H1 (cell line): ENCODE results near the gene USP17L5. TPM values are rescaled to one million over a fixed set of nuclear protein-coding genes. Genes with fewer than 3 reads are reported as not detected.
A peak's percentile ranks its signal among the peaks of the same experiment; 100 is the strongest.
"Not testable (repeated sequence)": the region's sequence is repeated elsewhere in the genome, so short reads cannot be mapped to it uniquely, and the experiment has no call there.

Source experiments
- CTCF ChIA-PET: fragments of 300-600 bp; sonication (Branson Sonifier 250); formaldehyde crosslinking; loops from one replicate; lab custom pipeline; 2021; ENCODE audit not compliant: partially characterized antibody; lab: Charles Lee
- POLR2A ChIA-PET: fragments of 300-600 bp; sonication (Branson Sonifier 250); formaldehyde crosslinking; loops from one replicate; lab custom pipeline; 2021; ENCODE audit warnings: inconsistent platforms; ENCODE audit not compliant: partially characterized antibody; lab: Charles Lee
- DNase-seq, 2 experiments: peaks; one replicate each; pipeline versions ENCODE4 v3.0.0 to v3.0.0-alpha.2; 2010 to 2022; ENCODE audit warnings: low spot score in 2 of 2, low read depth in 1 of 2, mixed read lengths in 1 of 2
- FAIRE-seq: peaks from 2 replicates; lab custom pipeline; 2011; peaks lifted over from hg19 to GRCh38; lab: Jason Lieb, UNC
- H2AFZ ChIP-seq: 2 replicates; pipeline ENCODE4 v1.8.1; 2012; ENCODE audit warnings: low read length, inconsistent platforms
- H2AK5ac ChIP-seq: 2 replicates; pipeline ENCODE4 v1.6.1; 2013; ENCODE audit warnings: low read depth, low read length
- H2BK120ac ChIP-seq: replicated peaks from 2 replicates; pipeline ENCODE3; 2013; ENCODE audit warnings: low read depth, low read length, inconsistent platforms
- H2BK12ac ChIP-seq: 2 replicates; pipeline ENCODE4 v1.6.1; 2013; ENCODE audit warnings: low read depth, low read length
- H2BK15ac ChIP-seq: 2 replicates; pipeline ENCODE4 v1.6.1; 2013; ENCODE audit warnings: low read length
- H2BK20ac ChIP-seq: 2 replicates; pipeline ENCODE4 v1.6.1; 2013; ENCODE audit warnings: low read length
- H2BK5ac ChIP-seq: 2 replicates; pipeline ENCODE4 v1.6.1; 2013; ENCODE audit warnings: low read depth, low read length
- H3K14ac ChIP-seq: 2 replicates; pipeline ENCODE4 v1.6.1; 2013; ENCODE audit warnings: inconsistent platforms; ENCODE audit not compliant: insufficient read length
- H3K18ac ChIP-seq: 2 replicates; pipeline ENCODE4 v1.6.1; 2013; ENCODE audit warnings: low read length; ENCODE audit errors: extremely low read depth
- H3K23ac ChIP-seq: 2 replicates; pipeline ENCODE4 v1.6.1; 2013; ENCODE audit warnings: inconsistent platforms; ENCODE audit not compliant: insufficient read length
- H3K23me2 ChIP-seq: 2 replicates; pipeline ENCODE4 v1.6.1; 2013; ENCODE audit warnings: low read depth, low read length
- H3K27ac ChIP-seq: 2 replicates; pipeline ENCODE4 v1.6.1; 2011; ENCODE audit warnings: low read depth, low read length, inconsistent platforms
- H3K27me3 ChIP-seq, 4 experiments: replicated peaks in 1 of 4; 1 replicate in 1 of 4; 2 replicates in 3 of 4; pipeline versions ENCODE4 v1.6.1 to v1.8.1; 2011 to 2013; ENCODE audit warnings: low read length in 3 of 4, mild to moderate bottlenecking in 3 of 4, inconsistent platforms in 2 of 4, mixed read lengths in 2 of 4, moderate library complexity in 1 of 4; ENCODE audit not compliant: control insufficient read depth in 3 of 4, insufficient read depth in 3 of 4; ENCODE audit errors: extremely low read depth in 1 of 4
- H3K36me3 ChIP-seq, 4 experiments: 2 replicates each; pipeline versions ENCODE4 v1.6.1 to v1.8.1; 2011 to 2013; ENCODE audit warnings: mild to moderate bottlenecking in 4 of 4, low read length in 3 of 4, moderate library complexity in 2 of 4, control low read depth in 1 of 4, inconsistent platforms in 1 of 4; ENCODE audit not compliant: insufficient read depth in 4 of 4, control insufficient read depth in 2 of 4
- H3K4ac ChIP-seq: replicated peaks from 2 replicates; pipeline ENCODE3; 2013; ENCODE audit warnings: low read length, low read depth, mixed read lengths, inconsistent platforms; ENCODE audit not compliant: insufficient read length
- H3K4me1 ChIP-seq, 4 experiments: replicated peaks in 1 of 4; 1 replicate in 1 of 4; 2 replicates in 3 of 4; pipeline versions ENCODE4 v1.6.1 to v1.8.1; 2011 to 2013; ENCODE audit warnings: low read length in 3 of 4, inconsistent platforms in 2 of 4, mixed read lengths in 1 of 4; ENCODE audit not compliant: insufficient read depth in 4 of 4, control insufficient read depth in 3 of 4
- H3K4me2 ChIP-seq, 2 experiments: 2 replicates each; pipeline versions ENCODE4 v1.6.1 to v1.8.1; 2011 to 2013; ENCODE audit warnings: low read depth in 2 of 2, low read length in 2 of 2, control low read depth in 1 of 2, inconsistent platforms in 1 of 2, mild to moderate bottlenecking in 1 of 2; ENCODE audit not compliant: insufficient read depth in 1 of 2
- H3K4me3 ChIP-seq, 4 experiments: fragments of 200-600, 300-600 bp in 1 of 4; sonication (generic), shearing (Covaris generic), sonication (Bioruptor Twin) in 1 of 4; 2 replicates each; pipeline versions ENCODE4 v1.5.1 to v1.8.1; 2011 to 2016; ENCODE audit warnings: low read length in 4 of 4, low read depth in 3 of 4, control low read depth in 2 of 4, inconsistent platforms in 2 of 4, mild to moderate bottlenecking in 2 of 4, mixed read lengths in 1 of 4, moderate library complexity in 1 of 4; ENCODE audit not compliant: insufficient read depth in 2 of 4; ENCODE audit errors: extremely low read depth in 1 of 4
- H3K56ac ChIP-seq: replicated peaks from 2 replicates; pipeline ENCODE3; 2013; ENCODE audit warnings: low read depth, mild to moderate bottlenecking, mixed read lengths, low read length, inconsistent platforms; ENCODE audit not compliant: insufficient read length
- H3K79me1 ChIP-seq: 2 replicates; pipeline ENCODE4 v1.6.1; 2013; ENCODE audit warnings: low read depth, low read length, control low read depth
- H3K79me2 ChIP-seq, 2 experiments: 2 replicates each; pipeline versions ENCODE4 v1.6.1 to v1.8.1; 2012 to 2013; ENCODE audit warnings: low read length in 2 of 2, mild to moderate bottlenecking in 2 of 2, inconsistent platforms in 1 of 2; ENCODE audit not compliant: insufficient read depth in 2 of 2, control insufficient read depth in 1 of 2
- H3K9ac ChIP-seq, 4 experiments: replicated peaks in 1 of 4; 1 replicate in 1 of 4; 2 replicates in 3 of 4; pipeline versions ENCODE4 v1.6.1 to v1.8.1; 2011 to 2013; ENCODE audit warnings: low read depth in 3 of 4, low read length in 3 of 4, control low read depth in 2 of 4, mild to moderate bottlenecking in 2 of 4, moderate library complexity in 2 of 4, inconsistent platforms in 1 of 4; ENCODE audit errors: extremely low read depth in 1 of 4
- H3K9me3 ChIP-seq, 2 experiments: 2 replicates each; pipeline versions ENCODE4 v1.6.1 to v1.8.1; 2012 to 2013; ENCODE audit warnings: mild to moderate bottlenecking in 2 of 2, moderate library complexity in 2 of 2, control low read depth in 1 of 2, inconsistent platforms in 1 of 2, low read depth in 1 of 2, low read length in 1 of 2, mixed read lengths in 1 of 2; ENCODE audit not compliant: insufficient read depth in 2 of 2
- H4K20me1 ChIP-seq, 2 experiments: replicated peaks in 1 of 2; 2 replicates each; pipeline versions ENCODE3 to v1.8.1; 2011 to 2013; ENCODE audit warnings: inconsistent platforms in 2 of 2, low read length in 2 of 2, mild to moderate bottlenecking in 1 of 2; ENCODE audit not compliant: insufficient read depth in 2 of 2, control insufficient read depth in 1 of 2
- H4K5ac ChIP-seq: 2 replicates; pipeline ENCODE4 v1.6.1; 2013; ENCODE audit warnings: low read length, low read depth, mixed read lengths, inconsistent platforms; ENCODE audit not compliant: insufficient read length
- H4K8ac ChIP-seq: 2 replicates; pipeline ENCODE4 v1.8.0; 2013; ENCODE audit warnings: mild to moderate bottlenecking, moderate library complexity, low read length, inconsistent platforms; ENCODE audit not compliant: insufficient read depth; ENCODE audit errors: extremely low read depth
- H4K91ac ChIP-seq: replicated peaks from 2 replicates; pipeline ENCODE3; 2013; ENCODE audit warnings: low read length, mixed read lengths, inconsistent platforms; ENCODE audit not compliant: insufficient read length
- WGBS, 2 experiments: shearing (Covaris generic) in 1 of 2; methylation state at CpG; one replicate each; pipeline versions ENCODE4 v1.1.6 to v1.1.7; 2013 to 2015; ENCODE audit warnings: low lambda C conversion rate in 2 of 2, mixed read lengths in 2 of 2, inconsistent platforms in 1 of 2, low coverage in 1 of 2, missing lambda C conversion rate in 1 of 2; ENCODE audit not compliant: insufficient replicate concordance in 2 of 2, insufficient coverage in 1 of 2, insufficient read length in 1 of 2; ENCODE audit errors: extremely low coverage in 1 of 2, missing lambda C conversion rate in 1 of 2; 5-methylcytosine and 5-hydroxymethylcytosine counted together
- polyA plus RNA-seq, 7 experiments: library from polyadenylated mRNA; depleted of rRNA in 3 of 7; stranded (reverse) in 5 of 7; unstranded in 2 of 7; fragments of >200 nt in 5 of 7; fragments of 200-250 nt in 2 of 7; gene quantifications; 1 replicate in 5 of 7; 2 replicates in 1 of 7; 4 replicates in 1 of 7; pipeline versions ENCODE4 v1.2.1 to v1.2.3, GENCODE V29; 2011 to 2013; ENCODE audit warnings: missing spikeins in 2 of 7, mixed read lengths in 2 of 7
- total RNA-seq: library from RNA; stranded (reverse); fragmentation: NEBNext Ultra II Directional; extraction: Animal tissue kit (Norgen Biotek cat#: 25700); gene quantifications from 2 replicates; pipeline ENCODE4 v1.2.1, GENCODE V29; 2021

USP17L5 gene
- total and polyA plus RNA-seq, 2 of the 8 experiments (the other 6 are each of a cell fraction or from before 2014, with no cell fraction given), result not detected

DNA sequence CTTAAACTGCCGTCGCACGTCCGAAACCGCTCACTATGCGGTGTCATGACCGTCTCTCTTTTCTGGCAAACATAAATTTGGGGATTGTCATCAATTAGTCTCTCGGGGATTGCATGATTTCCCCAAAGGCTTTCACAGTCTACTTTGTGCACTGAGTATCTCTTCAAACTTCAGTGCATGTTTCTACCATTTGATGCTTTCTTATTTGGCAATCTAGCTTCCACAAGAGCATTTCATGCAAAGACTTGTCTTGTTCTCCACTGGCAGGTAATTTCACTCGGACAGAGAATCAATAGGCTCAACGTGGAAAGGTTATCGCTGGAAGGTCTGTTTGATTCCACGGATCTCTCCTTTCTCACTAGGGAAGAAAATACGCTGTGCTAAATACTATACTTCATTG lies 15.0 kb upstream of the USP17L5 start:
- DNase-seq, result peak in 1 of 2 experiments; percentile 10
- H3K4me1 ChIP-seq, FAIRE-seq, H2BK120ac ChIP-seq, H4K5ac ChIP-seq, H2AK5ac ChIP-seq, H3K79me1 ChIP-seq, H3K9me3 ChIP-seq, H3K18ac ChIP-seq, H3K14ac ChIP-seq, CTCF ChIA-PET, H3K9ac ChIP-seq, H2BK5ac ChIP-seq, POLR2A ChIA-PET, H3K23me2 ChIP-seq, H3K79me2 ChIP-seq, H3K23ac ChIP-seq, H2BK20ac ChIP-seq, H2AFZ ChIP-seq, H3K4ac ChIP-seq, H2BK15ac ChIP-seq, H4K20me1 ChIP-seq, H4K91ac ChIP-seq, H3K36me3 ChIP-seq, H3K56ac ChIP-seq, H3K4me2 ChIP-seq, H3K4me3 ChIP-seq, H4K8ac ChIP-seq, H2BK12ac ChIP-seq, H3K27ac ChIP-seq, H3K27me3 ChIP-seq: not testable (repeated sequence)
- WGBS, 2 experiments, result 84% methylated on average over 4 of the region's 13 CpGs; no CpG with 5 or more reads in 1 of the 2 experiments

DNA sequence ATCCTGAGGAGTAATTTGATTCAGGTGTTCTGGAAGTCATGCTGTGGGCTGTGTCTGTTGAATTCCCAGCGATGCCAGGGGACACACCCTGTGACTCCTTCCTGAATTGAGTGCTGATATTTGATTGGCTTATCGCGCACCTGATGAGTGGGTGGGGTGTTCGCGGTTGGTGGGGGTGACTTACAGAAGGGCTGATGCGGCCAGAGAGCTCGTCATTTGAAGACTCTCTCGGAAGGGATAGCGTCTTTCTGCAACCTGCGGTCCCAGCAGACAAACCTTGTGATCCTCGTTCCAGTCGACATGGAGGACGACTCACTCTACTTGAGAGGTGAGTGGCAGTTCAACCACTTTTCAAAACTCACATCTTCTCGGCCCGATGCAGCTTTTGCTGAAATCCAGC lies 14.3 kb upstream of the USP17L5 start, which contains the start of gene USP17L24:
TSS of gene USP17L24 (plus strand) at position 301 of the 400 bp plus-strand sequence. CDS start at position 301, 0 bp downstream.
- H3K79me2 ChIP-seq, H3K56ac ChIP-seq, H2BK15ac ChIP-seq, CTCF ChIA-PET, H4K20me1 ChIP-seq, H3K4me1 ChIP-seq, H2BK12ac ChIP-seq, H3K4ac ChIP-seq, H2AK5ac ChIP-seq, H3K23me2 ChIP-seq, H3K27ac ChIP-seq, H3K4me3 ChIP-seq, H3K9ac ChIP-seq, H4K8ac ChIP-seq, H2BK5ac ChIP-seq, H3K79me1 ChIP-seq, H4K5ac ChIP-seq, H3K27me3 ChIP-seq, POLR2A ChIA-PET, H3K18ac ChIP-seq, FAIRE-seq, H3K9me3 ChIP-seq, H3K23ac ChIP-seq, H2BK120ac ChIP-seq, H3K14ac ChIP-seq, DNase-seq, H3K4me2 ChIP-seq, H4K91ac ChIP-seq, H3K36me3 ChIP-seq, H2AFZ ChIP-seq, H2BK20ac ChIP-seq: not testable (repeated sequence)
- no CpG with 5 or more reads among the region's 15 CpGs for WGBS, 2 experiments
